Stimulated activated CD4-positive, alpha-beta T cell treated with anti-CD3 and anti-CD28 coated beads, Interleukin-4, amount 100 ng/mL, for 48 hours (primary cell): ENCODE data around the gene FRG1.
"Not testable (repeated sequence)": the region's sequence is repeated elsewhere in the genome, so short reads cannot be mapped to it uniquely, and the experiment has no call there.

Source experiments
- DNase-seq, 2 donors: peaks; one replicate each; pipeline ENCODE4 v3.0.0-alpha.2; 2020; ENCODE audit warnings: low read depth in 2 of 2

Gene FRG1

GRCh38 chr4:189940178-189941004 is at the start of gene FRG1:
Gene FRG1 (plus strand): TSS chr4:189940872. CDS start chr4:189941010, 138 bp downstream.
- DNase-seq: peak; percentile 90 to 93

- DNase-seq: no peak
Measured at GRCh38 chr4:189897667-189898066, 43.0 kb upstream of the FRG1 start.

GRCh38 chr4:189899481-189900015 is 41.1 kb upstream of the FRG1 start:
- DNase-seq: not testable (repeated sequence)

GRCh38 chr4:189904420-189905027 is 36.1 kb upstream of the FRG1 start:
- DNase-seq: peak in 1 of 2 donors; percentile 15

DNA sequence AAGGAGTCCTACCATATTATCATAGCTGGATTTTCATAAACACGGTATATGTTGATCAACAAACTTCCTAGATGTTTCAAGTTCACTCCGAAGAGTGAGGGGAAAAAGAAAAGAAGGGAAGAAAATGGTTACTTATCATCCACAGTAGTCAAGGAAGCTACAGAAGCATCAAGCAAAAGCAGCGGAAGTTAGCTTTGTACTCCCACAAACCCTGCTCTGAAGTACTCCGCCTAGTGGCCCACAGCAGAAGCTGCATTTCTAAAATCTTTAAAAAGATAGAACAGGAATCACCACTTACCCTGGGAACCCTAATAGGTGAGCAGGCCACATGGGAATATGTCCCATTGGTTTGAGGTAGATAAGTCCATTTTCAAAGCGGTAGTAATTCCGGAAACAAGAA is 28.5 kb upstream of the FRG1 start:
- no peak for DNase-seq

GRCh38 chr4:189917161-189917891 is 23.3 kb upstream of the FRG1 start:
- DNase-seq: no peak

DNA sequence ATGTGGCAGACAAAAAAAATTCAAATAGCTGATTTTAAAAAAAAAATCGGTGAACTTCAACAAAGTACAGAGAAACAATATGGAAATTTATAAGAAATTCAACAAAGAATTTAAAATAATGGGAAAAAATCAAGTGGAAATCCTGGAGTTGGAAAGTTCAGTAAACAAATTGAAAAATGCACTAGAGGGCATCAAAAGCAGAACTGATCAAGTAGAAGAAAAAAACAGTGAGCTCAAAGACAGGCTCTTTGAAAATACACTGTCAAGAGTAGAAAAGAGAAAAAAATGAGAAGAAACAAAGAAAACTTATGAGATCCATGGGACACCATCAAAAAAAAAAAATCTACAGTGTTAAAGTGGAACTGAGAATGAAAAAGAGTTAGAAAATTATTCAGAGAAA is 19.6 kb upstream of the FRG1 start:
- no peak for DNase-seq

DNA sequence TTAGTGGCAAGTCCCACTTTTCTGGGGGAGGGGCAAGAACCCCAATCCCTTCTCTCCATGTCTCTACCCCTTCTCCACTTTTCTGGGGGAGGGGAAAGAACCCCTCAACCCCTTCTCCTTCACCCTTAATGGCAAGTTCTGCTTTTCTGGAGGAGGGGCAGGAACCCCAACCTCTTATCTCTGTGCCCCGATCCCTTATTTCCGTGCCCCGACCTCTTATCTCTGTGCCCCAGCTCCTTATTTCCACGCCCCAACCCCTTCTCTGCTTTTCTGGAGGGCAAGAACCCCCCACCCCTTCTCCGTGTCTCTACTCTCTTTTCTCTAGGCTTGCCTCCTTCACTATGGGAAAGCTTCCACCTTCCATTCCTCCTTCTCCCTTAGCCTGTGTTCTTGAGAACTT is 13.9 kb upstream of the FRG1 start:
- not testable (repeated sequence) for DNase-seq

DNA sequence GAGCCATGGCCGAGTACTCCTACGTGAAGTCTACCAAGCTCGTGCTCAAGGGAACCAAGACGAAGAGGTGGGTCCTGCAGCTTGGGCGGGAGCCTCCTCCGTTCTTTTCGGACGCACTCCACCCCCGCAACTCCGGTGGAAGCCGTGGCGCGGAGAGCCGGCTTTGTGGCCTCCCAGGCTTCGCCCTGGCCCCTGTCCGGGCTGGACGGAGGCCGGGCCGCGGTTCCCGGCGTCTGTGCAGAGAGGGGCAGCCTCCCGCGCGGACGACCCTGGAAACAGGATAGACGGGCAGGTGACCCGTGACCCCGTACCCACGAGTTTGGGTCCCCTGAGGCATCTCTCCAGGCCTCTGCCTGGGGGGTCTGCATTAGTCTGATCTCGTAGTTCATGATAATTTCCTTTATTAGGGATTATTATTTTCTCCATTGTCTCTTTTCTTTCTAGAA is 356 bp downstream of the FRG1 start:
- DNase-seq: no peak

- not testable (repeated sequence) for DNase-seq
Measured at GRCh38 chr4:189942412-189942811, 1.7 kb downstream of the FRG1 start.

GRCh38 chr4:189944077-189944476 is 3.4 kb downstream of the FRG1 start:
- not testable (repeated sequence) for DNase-seq

- not testable (repeated sequence) for DNase-seq
Measured at GRCh38 chr4:189946906-189947305, 6.2 kb downstream of the FRG1 start.

DNA sequence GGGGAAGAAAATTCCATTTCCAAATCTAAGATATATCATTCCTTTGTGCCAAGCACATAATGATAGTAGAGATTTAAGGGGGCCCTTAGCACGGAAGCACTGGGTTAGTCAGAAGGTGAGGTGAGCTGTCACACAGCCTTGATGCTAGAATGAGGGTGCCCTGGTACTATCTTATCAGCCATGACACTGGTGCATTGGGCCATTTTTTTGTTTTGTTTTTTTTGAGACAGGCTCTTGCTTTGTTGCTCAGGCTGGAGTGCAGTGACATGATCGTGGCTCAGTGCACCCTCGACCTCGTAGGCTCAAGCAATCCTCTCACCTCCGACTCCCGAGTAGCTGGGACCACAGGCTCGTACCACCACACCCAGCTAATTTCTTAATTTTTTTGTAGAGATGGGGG is 7.8 kb downstream of the FRG1 start:
- DNase-seq: not testable (repeated sequence)

DNA sequence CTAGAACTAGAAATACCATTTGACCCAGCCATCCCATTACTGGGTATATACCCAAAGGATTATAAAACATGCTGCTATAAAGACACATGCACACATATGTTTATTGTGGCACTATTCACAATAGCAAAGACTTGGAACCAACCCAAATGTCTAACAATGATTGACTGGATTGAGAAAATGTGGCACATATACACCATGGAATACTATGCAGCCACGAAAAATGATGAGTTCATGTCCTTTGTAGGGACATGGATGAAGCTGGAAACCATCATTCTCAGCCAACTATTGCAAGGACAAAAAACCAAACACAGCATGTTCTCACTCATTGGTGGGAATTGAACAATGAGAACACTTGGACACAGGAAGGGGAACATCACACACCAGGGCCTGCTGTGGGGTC is 28.6 kb downstream of the FRG1 start:
- DNase-seq: not testable (repeated sequence)

DNA sequence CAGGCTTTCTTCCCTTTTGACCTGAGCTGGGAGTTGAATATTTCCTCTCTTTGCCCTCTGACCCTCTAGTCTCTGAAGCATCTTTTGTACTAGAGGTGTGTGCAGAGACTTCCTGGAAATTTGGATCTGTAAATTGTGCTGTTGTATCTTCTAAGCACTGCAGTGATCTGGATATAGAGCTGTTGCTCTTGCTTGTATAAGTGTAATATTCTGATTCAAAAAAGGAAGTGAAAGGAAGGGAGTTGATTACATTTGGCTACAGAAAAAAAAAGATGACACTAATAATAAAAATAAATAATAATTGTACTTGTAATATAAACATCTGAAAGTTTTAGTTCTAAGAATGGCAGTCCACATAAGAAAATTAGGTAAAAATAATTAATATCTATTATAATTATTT is 33.0 kb downstream of the FRG1 start:
- DNase-seq: no peak

DNA sequence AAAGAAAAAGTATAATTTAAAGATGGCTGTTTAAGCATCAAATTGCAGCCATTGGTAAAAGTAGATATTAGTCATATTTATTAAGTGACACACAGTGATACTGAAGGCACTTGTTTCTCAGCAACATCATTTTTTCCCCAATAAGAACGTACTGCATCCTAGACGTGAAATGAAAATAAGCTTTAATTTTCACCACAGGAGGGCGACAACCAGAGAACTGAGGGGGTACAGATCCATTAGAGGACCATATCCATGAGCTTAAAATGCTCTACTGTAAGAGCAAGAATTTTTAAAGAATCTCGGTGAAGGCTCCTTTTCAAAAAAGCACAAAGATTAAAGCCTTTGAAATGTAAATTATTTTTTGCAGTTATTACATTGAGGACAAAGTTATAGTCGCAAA is 33.4 kb downstream of the FRG1 start:
- DNase-seq: no peak

DNA sequence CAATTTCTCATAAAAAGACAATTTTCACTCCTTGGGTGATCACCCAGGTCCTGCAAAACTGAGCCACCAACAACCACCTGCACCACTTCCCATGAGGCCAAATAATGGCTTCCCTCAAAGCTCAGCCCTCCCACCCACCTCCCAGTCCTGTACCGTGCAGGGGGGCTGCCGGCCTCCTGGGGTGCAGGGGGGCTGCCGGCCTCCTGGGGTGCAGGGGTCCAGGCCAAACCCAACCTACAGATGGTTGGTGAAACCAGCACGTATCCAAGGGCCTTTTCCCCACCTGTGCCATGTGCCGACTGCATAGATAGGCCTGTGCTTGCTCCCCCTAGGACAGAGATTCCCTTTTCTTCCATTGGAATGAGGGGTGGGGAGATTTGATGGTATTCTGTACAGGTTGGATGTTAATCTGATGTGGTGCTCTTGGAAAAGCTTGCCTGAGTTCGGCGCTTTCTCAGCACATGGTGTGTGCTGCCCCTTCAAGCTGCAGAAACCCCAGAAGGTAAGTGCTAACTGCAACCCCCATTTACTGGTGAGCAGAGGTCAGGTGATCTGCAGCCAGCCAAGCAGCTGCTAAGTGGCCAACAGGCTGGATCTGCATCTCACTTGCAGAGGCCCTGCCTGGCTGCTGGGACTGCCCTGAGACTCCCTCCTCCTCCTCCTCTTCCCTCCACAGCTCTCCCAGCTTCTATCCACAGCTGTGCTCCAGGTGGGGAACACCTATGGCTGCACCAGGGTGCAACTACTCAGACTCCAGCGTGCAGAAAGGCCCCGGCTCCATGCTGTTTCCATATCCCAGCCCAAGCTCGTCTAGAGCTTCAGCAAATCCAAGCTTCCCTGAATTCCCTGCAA is 38.8 kb downstream of the FRG1 start:
- no peak for DNase-seq

DNA sequence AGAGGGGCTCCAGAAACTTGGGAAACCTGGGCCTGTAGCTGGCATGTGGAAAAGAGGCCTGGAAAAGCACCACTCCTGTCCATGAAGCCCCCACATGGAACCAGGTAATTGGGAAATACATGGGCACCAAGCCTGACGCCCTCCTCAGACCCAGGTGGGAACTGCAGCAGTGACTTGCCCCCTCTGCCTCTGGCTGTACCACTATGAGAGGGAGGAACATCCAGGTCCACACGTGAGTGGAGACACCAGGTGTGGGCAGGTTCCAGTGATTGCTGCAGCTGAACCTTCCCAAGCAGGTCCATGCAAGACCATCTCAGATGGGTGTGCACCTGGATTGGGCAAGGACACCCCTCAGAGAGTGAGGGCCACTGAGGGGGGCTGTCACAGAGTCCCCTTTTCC is 39.6 kb downstream of the FRG1 start:
- not testable (repeated sequence) for DNase-seq

GRCh38 chr4:189981970-189982369 is 41.3 kb downstream of the FRG1 start:
- DNase-seq: no peak

GRCh38 chr4:189983916-189984526 is 43.3 kb downstream of the FRG1 start:
- not testable (repeated sequence) for DNase-seq

DNA sequence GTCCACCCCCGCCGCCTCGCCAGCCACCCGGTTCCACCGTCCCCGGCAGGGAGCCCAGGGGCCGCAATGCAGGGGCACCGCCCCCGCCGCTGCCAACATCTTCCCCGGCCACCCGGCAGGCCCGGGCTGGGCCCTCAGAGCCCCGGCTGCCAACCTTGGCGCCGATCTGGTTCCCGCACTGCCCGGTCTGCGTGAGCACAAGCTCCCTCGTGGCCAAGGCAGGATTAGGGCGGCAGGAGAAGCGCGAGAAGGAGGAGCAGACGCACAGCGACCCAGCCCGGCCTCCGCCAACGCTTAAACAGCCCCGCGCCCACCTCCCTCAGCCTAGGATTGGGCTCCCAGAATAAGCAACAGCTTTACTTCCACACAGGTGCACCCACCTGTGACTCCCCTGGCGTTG is 44.0 kb downstream of the FRG1 start:
- not testable (repeated sequence) for DNase-seq
